Hepatocyte (in vitro differentiated cells): ENCODE data around the gene PI4KA.

Source experiments
- EZH2 ChIP-seq: fragments of 200-600 bp; sonication (generic); IDR thresholded peaks from 2 replicates; pipeline ENCODE4 v1.6.1; 2016; ENCODE audit warnings: antibody characterized with exemption, mild to moderate bottlenecking, borderline replicate concordance
- EZH2phosphoT487 ChIP-seq: fragments of 200-600 bp; sonication (generic); IDR thresholded peaks from one replicate; pipeline ENCODE4 v1.6.1; 2018; ENCODE audit warnings: antibody characterized with exemption, mild to moderate bottlenecking, low read depth, moderate library complexity; ENCODE audit not compliant: unreplicated experiment, severe bottlenecking
- TF ChIP-seq, protein P1 (sequence below): fragments of 200-600 bp; sonication (generic); IDR thresholded peaks from 2 replicates; pipeline ENCODE4 v1.5.1; 2016; ENCODE audit warnings: antibody characterized with exemption, mild to moderate bottlenecking; ENCODE audit not compliant: poor library complexity

GRCh38 chr22:20666560-20666959 lies 192.1 kb downstream of the PI4KA start:
- TF ChIP-seq, protein P1, sequence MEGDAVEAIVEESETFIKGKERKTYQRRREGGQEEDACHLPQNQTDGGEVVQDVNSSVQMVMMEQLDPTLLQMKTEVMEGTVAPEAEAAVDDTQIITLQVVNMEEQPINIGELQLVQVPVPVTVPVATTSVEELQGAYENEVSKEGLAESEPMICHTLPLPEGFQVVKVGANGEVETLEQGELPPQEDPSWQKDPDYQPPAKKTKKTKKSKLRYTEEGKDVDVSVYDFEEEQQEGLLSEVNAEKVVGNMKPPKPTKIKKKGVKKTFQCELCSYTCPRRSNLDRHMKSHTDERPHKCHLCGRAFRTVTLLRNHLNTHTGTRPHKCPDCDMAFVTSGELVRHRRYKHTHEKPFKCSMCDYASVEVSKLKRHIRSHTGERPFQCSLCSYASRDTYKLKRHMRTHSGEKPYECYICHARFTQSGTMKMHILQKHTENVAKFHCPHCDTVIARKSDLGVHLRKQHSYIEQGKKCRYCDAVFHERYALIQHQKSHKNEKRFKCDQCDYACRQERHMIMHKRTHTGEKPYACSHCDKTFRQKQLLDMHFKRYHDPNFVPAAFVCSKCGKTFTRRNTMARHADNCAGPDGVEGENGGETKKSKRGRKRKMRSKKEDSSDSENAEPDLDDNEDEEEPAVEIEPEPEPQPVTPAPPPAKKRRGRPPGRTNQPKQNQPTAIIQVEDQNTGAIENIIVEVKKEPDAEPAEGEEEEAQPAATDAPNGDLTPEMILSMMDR = no peak
- TF ChIP-seq EZH2 (no peak), EZH2phosphoT487 (no peak)
